ENCODE results near the gene GTPBP6.

- no peak for TF ChIP-seq EZH2 (IDR thresholded peaks at IDR 0.05)
- TF ChIP-seq POLR2AphosphoS5 (IDR thresholded peaks at IDR 0.05; ENCODE audit: low read depth, low read length), result no peak
- TF ChIP-seq CTCF (IDR thresholded peaks at IDR 0.05 in 2 of 3, conservative IDR thresholded peaks at IDR 0.05 in 1 of 3; ENCODE audit: borderline replicate concordance in 1 of 3, insufficient read depth in 1 of 3, low read depth in 2 of 3, low read length in 2 of 3), result no peak
- TF ChIP-seq SP1 (IDR thresholded peaks at IDR 0.05; ENCODE audit: low read depth), result no peak
Observed at GRCh38 chrX:357693-358471, 39.3 kb upstream of the GTPBP6 start.

Measured in HCT116 (cell line).